HepG2 (cell line): ENCODE data around the gene SCAF4. TPM values are rescaled to one million over a fixed set of nuclear protein-coding genes. Genes with fewer than 3 reads are reported as not detected.

ENCODE experiments used
- ASH2L ChIP-seq: fragments of 300-600, 200-600 bp; sonication (generic); IDR thresholded peaks from 2 replicates; pipeline ENCODE4 v1.7.0; 2017; ENCODE audit warnings: low read depth, mild to moderate bottlenecking, moderate library complexity, mixed read lengths, low read length; ENCODE audit not compliant: insufficient read length
- HNRNPLL ChIP-seq: fragments of 200-400 bp; formaldehyde crosslinking; IDR thresholded peaks from 2 replicates; pipeline ENCODE4 v1.6.1; 2017; ENCODE audit warnings: mild to moderate bottlenecking, low read depth, low read length; ENCODE audit not compliant: poor library complexity, severe bottlenecking
- ISL2 ChIP-seq: sonication (generic); formaldehyde crosslinking; IDR thresholded peaks from 2 replicates; pipeline ENCODE4 v1.5.0; 2020; ENCODE audit warnings: missing genetic modification reagents
- JUNB ChIP-seq: sonication (generic); formaldehyde crosslinking; IDR thresholded peaks from 2 replicates; pipeline ENCODE4 v1.8.0; 2022; ENCODE audit warnings: missing genetic modification reagents, mild to moderate bottlenecking, borderline replicate concordance
- KDM2A ChIP-seq: sonication (generic); formaldehyde crosslinking; IDR thresholded peaks from 2 replicates; pipeline ENCODE4 v1.4.0; 2020; ENCODE audit warnings: low read depth, missing genetic modification reagents, borderline replicate concordance
- MAFG ChIP-seq: sonication (generic); formaldehyde crosslinking; IDR thresholded peaks from 2 replicates; pipeline ENCODE4 v1.5.1; 2020; ENCODE audit warnings: mild to moderate bottlenecking, missing genetic modification reagents
- MTA3 ChIP-seq: sonication (generic); formaldehyde crosslinking; IDR thresholded peaks from 2 replicates; pipeline ENCODE4 v1.4.0; 2020; ENCODE audit warnings: missing genetic modification reagents
- NR1H2 ChIP-seq: sonication (generic); formaldehyde crosslinking; IDR thresholded peaks from 2 replicates; pipeline ENCODE4 v1.8.1; 2022; ENCODE audit warnings: low read depth, missing genetic modification reagents, borderline replicate concordance
- POLR2A ChIP-seq, 2 experiments: IDR thresholded peaks; 2 replicates each; pipeline ENCODE4 v1.6.1; 2011; ENCODE audit warnings: low read depth in 2 of 2, low read length in 2 of 2, mild to moderate bottlenecking in 1 of 2, moderate library complexity in 1 of 2; ENCODE audit not compliant: insufficient read depth in 1 of 2
- RBAK ChIP-seq: sonication (generic); formaldehyde crosslinking; IDR thresholded peaks from 2 replicates; pipeline ENCODE4 v1.5.1; 2020; ENCODE audit warnings: mild to moderate bottlenecking, missing genetic modification reagents
- RELA ChIP-seq: sonication (generic); formaldehyde crosslinking; IDR thresholded peaks from 2 replicates; pipeline ENCODE4 v1.4.0; 2020; ENCODE audit warnings: missing genetic modification reagents
- ZC3H13 ChIP-seq: sonication (generic); formaldehyde crosslinking; IDR thresholded peaks from 2 replicates; pipeline ENCODE4 v1.8.1; 2023; ENCODE audit warnings: mild to moderate bottlenecking, missing genetic modification reagents, moderate library complexity
- ZNF24 ChIP-seq: fragments of 450-650 bp; IDR thresholded peaks from 2 replicates; pipeline ENCODE4 v1.6.1; 2017; ENCODE audit warnings: antibody characterized with exemption, mild to moderate bottlenecking
- ZNF251 ChIP-seq: sonication (generic); formaldehyde crosslinking; IDR thresholded peaks from 2 replicates; pipeline ENCODE4 v1.9.0; 2021; ENCODE audit warnings: mild to moderate bottlenecking, missing genetic modification reagents
- ZNF333 ChIP-seq: sonication (generic); formaldehyde crosslinking; IDR thresholded peaks from 2 replicates; pipeline ENCODE4 v1.4.0; 2020; ENCODE audit warnings: mild to moderate bottlenecking, missing genetic modification reagents, borderline replicate concordance
- ZNF33B ChIP-seq: sonication (generic); formaldehyde crosslinking; IDR thresholded peaks from 2 replicates; pipeline ENCODE4 v1.5.1; 2020; ENCODE audit warnings: mild to moderate bottlenecking, missing genetic modification reagents
- ZNF558 ChIP-seq: sonication (generic); formaldehyde crosslinking; IDR thresholded peaks from 2 replicates; pipeline ENCODE4 v1.9.0; 2022; ENCODE audit warnings: mild to moderate bottlenecking, missing genetic modification reagents, borderline replicate concordance
- ZNF564 ChIP-seq: sonication (generic); formaldehyde crosslinking; IDR thresholded peaks from 2 replicates; pipeline ENCODE4 v1.8.1; 2023; ENCODE audit warnings: mild to moderate bottlenecking, missing genetic modification reagents
- ZNF615 ChIP-seq: sonication (generic); formaldehyde crosslinking; IDR thresholded peaks from 2 replicates; pipeline ENCODE4 v1.5.0; 2020; ENCODE audit warnings: mild to moderate bottlenecking, missing genetic modification reagents, borderline replicate concordance
- ZNF703 ChIP-seq: sonication (generic); formaldehyde crosslinking; IDR thresholded peaks from 2 replicates; pipeline ENCODE4 v1.5.1; 2020; ENCODE audit warnings: missing genetic modification reagents, mild to moderate bottlenecking, moderate library complexity, borderline replicate concordance
- ZSCAN31 ChIP-seq: sonication (generic); formaldehyde crosslinking; IDR thresholded peaks from 2 replicates; pipeline ENCODE4 v1.5.0; 2020; ENCODE audit warnings: low read depth, mild to moderate bottlenecking, missing genetic modification reagents
- polyA plus RNA-seq, 8 experiments: library from polyadenylated mRNA; depleted of rRNA in 3 of 8; stranded (reverse) in 7 of 8; unstranded in 1 of 8; fragments of >200 nt; fragmentation: Illumina TruSeq in 4 of 8; extraction: Trizol in 4 of 8; gene quantifications; 2 replicates each; pipeline versions ENCODE4 v1.2.1 to v1.2.3, GENCODE V29; 2011 to 2016; ENCODE audit warnings: low read depth in 4 of 8, missing spikeins in 1 of 8, mixed read lengths in 1 of 8; ENCODE audit not compliant: insufficient read depth in 1 of 8
- total RNA-seq, 5 experiments: library from RNA; depleted of rRNA; stranded (reverse); fragments of >200 nt; fragmentation: Illumina TruSeq; extraction: Trizol; gene quantifications; 2 replicates each; pipeline ENCODE4 v1.2.3, GENCODE V29; 2016; ENCODE audit warnings: low read depth in 1 of 5
- TF ChIP-seq, protein P1 (sequence below): sonication (generic); formaldehyde crosslinking; IDR thresholded peaks from 2 replicates; pipeline ENCODE4 v1.5.0; 2020; ENCODE audit warnings: missing genetic modification reagents
- TF ChIP-seq, protein P2 (sequence below): sonication (generic); formaldehyde crosslinking; IDR thresholded peaks from 2 replicates; pipeline ENCODE4 v1.8.1; 2023; ENCODE audit warnings: missing genetic modification reagents, mild to moderate bottlenecking, borderline replicate concordance
- TF ChIP-seq, protein P3 (sequence below): IDR thresholded peaks from 2 replicates; pipeline ENCODE4 v1.6.1; 2016; ENCODE audit warnings: mild to moderate bottlenecking
- TF ChIP-seq, protein P4 (sequence below): sonication (generic); formaldehyde crosslinking; IDR thresholded peaks from 2 replicates; pipeline ENCODE4 v1.9.0; 2021; ENCODE audit warnings: missing genetic modification reagents, mild to moderate bottlenecking, borderline replicate concordance
- TF ChIP-seq, protein P5 (sequence below): sonication (generic); formaldehyde crosslinking; IDR thresholded peaks from 2 replicates; pipeline ENCODE4 v1.5.1; 2020; ENCODE audit warnings: mild to moderate bottlenecking, missing genetic modification reagents, borderline replicate concordance

Gene SCAF4
- total and polyA plus RNA-seq, 2 of the 13 experiments (the other 11 are each of a cell fraction or from before 2014, with no cell fraction given), result 9.1 to 11.5 TPM

DNA sequence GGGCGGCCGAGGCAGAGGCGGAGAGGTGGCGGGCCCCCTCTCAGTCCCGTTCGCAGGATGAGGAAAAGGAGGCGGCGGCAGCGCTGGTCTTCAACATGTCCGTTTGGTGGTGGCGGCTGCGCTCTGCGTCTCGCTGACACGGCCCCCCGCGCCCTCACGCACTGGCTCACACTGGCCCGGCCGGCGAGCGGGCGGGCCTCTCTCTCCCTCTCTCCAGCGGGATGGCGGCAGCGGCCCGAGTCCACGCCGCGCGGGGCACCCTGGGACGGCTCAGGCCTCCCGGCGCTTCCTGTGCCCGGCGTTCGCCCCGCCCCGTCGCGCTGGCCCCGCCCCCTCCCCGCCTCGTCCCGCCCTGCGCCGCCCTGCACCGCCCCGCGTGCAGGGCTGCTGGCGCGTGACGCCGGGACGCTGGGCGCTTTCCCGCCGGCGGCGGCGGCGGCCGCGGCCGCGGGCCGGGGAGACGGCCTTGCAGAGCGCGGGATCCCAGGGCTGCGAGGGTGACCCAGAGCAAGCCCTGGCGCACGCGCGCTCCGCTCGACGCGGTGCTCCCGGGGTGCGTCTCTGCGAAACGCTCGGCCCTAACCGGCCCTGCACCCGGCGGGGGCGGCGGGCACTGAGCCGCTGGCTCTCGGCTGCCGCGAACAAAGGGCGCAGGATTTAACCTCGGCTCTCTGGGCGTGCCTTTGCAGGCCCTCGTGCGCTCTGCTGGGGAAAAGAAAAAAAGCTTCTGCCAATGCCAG, at the start of gene SCAF4 (continued):
- TF ChIP-seq ZNF24 (no peak), ZNF615 (CRISPR knock-in tag) (no peak), ZNF564 (no peak), ZNF703 (CRISPR knock-in tag) (no peak), ZNF251 (CRISPR knock-in tag) (no peak), ASH2L (peak; percentile 66), ZSCAN31 (peak; percentile 73; the same call in 1 of the 2 replicates), RBAK (CRISPR knock-in tag) (no peak), ZNF333 (CRISPR knock-in tag) (no peak), ZC3H13 (CRISPR knock-in tag) (no peak; the same call in none of the 2 replicates), ZNF558 (CRISPR knock-in tag) (peak; percentile 54; the same call in 1 of the 2 replicates), NR1H2 (CRISPR knock-in tag) (no peak), MAFG (CRISPR knock-in tag) (no peak), HNRNPLL (peak; percentile 55), ISL2 (CRISPR knock-in tag) (no peak; the same call in 1 of the 2 replicates), POLR2A (IDR thresholded peaks at IDR 0.05; ENCODE audit: insufficient read depth in 1 of 2, low read depth in 2 of 2, low read length in 2 of 2) (peak; percentile 81 to 83), MTA3 (CRISPR knock-in tag) (no peak), RELA (CRISPR knock-in tag) (no peak), ZNF33B (CRISPR knock-in tag) (no peak), KDM2A (CRISPR knock-in tag) (peak; percentile 75; the same call in 1 of the 2 replicates), JUNB (CRISPR knock-in tag) (no peak)
- TF ChIP-seq, protein P1, sequence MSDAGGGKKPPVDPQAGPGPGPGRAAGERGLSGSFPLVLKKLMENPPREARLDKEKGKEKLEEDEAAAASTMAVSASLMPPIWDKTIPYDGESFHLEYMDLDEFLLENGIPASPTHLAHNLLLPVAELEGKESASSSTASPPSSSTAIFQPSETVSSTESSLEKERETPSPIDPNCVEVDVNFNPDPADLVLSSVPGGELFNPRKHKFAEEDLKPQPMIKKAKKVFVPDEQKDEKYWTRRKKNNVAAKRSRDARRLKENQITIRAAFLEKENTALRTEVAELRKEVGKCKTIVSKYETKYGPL (CRISPR knock-in tag), result no peak
- TF ChIP-seq, protein P2, sequence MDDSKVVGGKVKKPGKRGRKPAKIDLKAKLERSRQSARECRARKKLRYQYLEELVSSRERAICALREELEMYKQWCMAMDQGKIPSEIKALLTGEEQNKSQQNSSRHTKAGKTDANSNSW (CRISPR knock-in tag), result 0 out of 2 replicates have a peak, but pooled peaks have one; percentile 19
- TF ChIP-seq, protein P3, sequence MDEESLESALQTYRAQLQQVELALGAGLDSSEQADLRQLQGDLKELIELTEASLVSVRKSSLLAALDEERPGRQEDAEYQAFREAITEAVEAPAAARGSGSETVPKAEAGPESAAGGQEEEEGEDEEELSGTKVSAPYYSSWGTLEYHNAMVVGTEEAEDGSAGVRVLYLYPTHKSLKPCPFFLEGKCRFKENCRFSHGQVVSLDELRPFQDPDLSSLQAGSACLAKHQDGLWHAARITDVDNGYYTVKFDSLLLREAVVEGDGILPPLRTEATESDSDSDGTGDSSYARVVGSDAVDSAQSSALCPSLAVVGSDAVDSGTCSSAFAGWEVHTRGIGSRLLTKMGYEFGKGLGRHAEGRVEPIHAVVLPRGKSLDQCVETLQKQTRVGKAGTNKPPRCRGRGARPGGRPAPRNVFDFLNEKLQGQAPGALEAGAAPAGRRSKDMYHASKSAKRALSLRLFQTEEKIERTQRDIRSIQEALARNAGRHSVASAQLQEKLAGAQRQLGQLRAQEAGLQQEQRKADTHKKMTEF, result peak; percentile 58; the same call in 1 of the 2 replicates
- TF ChIP-seq, protein P4, sequence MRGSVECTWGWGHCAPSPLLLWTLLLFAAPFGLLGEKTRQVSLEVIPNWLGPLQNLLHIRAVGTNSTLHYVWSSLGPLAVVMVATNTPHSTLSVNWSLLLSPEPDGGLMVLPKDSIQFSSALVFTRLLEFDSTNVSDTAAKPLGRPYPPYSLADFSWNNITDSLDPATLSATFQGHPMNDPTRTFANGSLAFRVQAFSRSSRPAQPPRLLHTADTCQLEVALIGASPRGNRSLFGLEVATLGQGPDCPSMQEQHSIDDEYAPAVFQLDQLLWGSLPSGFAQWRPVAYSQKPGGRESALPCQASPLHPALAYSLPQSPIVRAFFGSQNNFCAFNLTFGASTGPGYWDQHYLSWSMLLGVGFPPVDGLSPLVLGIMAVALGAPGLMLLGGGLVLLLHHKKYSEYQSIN (CRISPR knock-in tag), result no peak
- TF ChIP-seq, protein P5, sequence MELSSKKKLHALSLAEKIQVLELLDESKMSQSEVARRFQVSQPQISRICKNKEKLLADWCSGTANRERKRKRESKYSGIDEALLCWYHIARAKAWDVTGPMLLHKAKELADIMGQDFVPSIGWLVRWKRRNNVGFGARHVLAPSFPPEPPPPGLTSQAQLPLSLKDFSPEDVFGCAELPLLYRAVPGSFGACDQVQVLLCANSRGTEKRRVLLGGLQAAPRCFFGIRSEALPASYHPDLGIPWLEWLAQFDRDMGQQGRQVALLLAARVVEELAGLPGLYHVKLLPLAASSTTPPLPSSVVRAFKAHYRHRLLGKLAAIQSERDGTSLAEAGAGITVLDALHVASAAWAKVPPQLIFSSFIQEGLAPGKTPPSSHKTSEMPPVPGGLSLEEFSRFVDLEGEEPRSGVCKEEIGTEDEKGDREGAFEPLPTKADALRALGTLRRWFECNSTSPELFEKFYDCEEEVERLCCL, result no peak
